SK-N-SH (cell line): ENCODE data around the gene DPP4. TPM values are rescaled to one million over a fixed set of nuclear protein-coding genes. Genes with fewer than 3 reads are reported as not detected.

Experiments used
- CTCF ChIA-PET: fragments of 300-600, 350-600 bp; formaldehyde crosslinking; extraction: SDS; loops from one replicate; lab custom pipeline; 2021; lab: Yijun Ruan, JAX
- POLR2A ChIA-PET: fragments of 350-600 bp; sonication (Branson Sonifier 250); formaldehyde crosslinking; extraction: SDS; loops from one replicate; lab custom pipeline; 2020; ENCODE audit warnings: antibody characterized with exemption, inconsistent platforms; lab: Yijun Ruan, JAX
- DNase-seq: peaks from one replicate; pipeline ENCODE4 v3.0.0; 2012
- H2AFZ ChIP-seq: fragments of 200-600 bp; sonication (generic); 2 replicates; pipeline ENCODE4 v1.8.1; 2016; ENCODE audit warnings: antibody characterized with exemption, mild to moderate bottlenecking, low read depth
- H3F3A ChIP-seq: fragments of 200-600 bp; sonication (generic); replicated peaks from 2 replicates; pipeline ENCODE3; 2016; ENCODE audit warnings: antibody characterized with exemption, mild to moderate bottlenecking; ENCODE audit not compliant: insufficient read depth
- H3K27ac ChIP-seq, 2 experiments: fragments of 200-500 bp in 1 of 2; fragments of 200-600 bp in 1 of 2; sonication (Bioruptor generic) in 1 of 2; sonication (generic), shearing (Covaris generic) in 1 of 2; 2 replicates each; pipeline versions ENCODE4 v1.5.1 to v1.6.1; 2014 to 2016; ENCODE audit warnings: low read depth in 2 of 2, inconsistent platforms in 1 of 2, low read length in 1 of 2, mild to moderate bottlenecking in 1 of 2, mixed read lengths in 1 of 2
- H3K27me3 ChIP-seq: fragments of 200-600 bp; sonication (generic), shearing (Covaris generic); 2 replicates; pipeline ENCODE4 v1.6.1; 2016; ENCODE audit warnings: mixed run types; ENCODE audit not compliant: insufficient read depth
- H3K36me3 ChIP-seq, 2 experiments: fragments of 200-500 bp in 1 of 2; fragments of 200-600 bp in 1 of 2; sonication (Bioruptor generic) in 1 of 2; sonication (generic) in 1 of 2; replicated peaks in 1 of 2; 2 replicates each; pipeline versions ENCODE3 to v1.5.1; 2014 to 2016; ENCODE audit warnings: low read length in 1 of 2, mild to moderate bottlenecking in 1 of 2; ENCODE audit not compliant: insufficient read depth in 2 of 2, control insufficient read depth in 1 of 2
- H3K4me1 ChIP-seq, 2 experiments: fragments of 200-500 bp in 1 of 2; fragments of 200-600 bp in 1 of 2; sonication (Bioruptor generic) in 1 of 2; sonication (generic), shearing (Covaris generic) in 1 of 2; 2 replicates each; pipeline versions ENCODE4 v1.5.1 to v1.6.1; 2014 to 2016; ENCODE audit warnings: low read depth in 1 of 2, low read length in 1 of 2, mixed run types in 1 of 2; ENCODE audit not compliant: insufficient read depth in 2 of 2, control insufficient read depth in 1 of 2
- H3K4me2 ChIP-seq: fragments of 200-600 bp; sonication (generic), shearing (Covaris generic); 2 replicates; pipeline ENCODE4 v1.6.1; 2017; ENCODE audit warnings: mixed run types
- H3K4me3 ChIP-seq, 2 experiments: fragments of 200-500 bp in 1 of 2; fragments of 200-600 bp in 1 of 2; sonication (Bioruptor generic) in 1 of 2; sonication (generic), shearing (Covaris generic) in 1 of 2; 2 replicates each; pipeline versions ENCODE4 v1.5.1 to v1.8.1; 2014 to 2016; ENCODE audit warnings: low read depth in 2 of 2, inconsistent platforms in 1 of 2, low read length in 1 of 2, mild to moderate bottlenecking in 1 of 2, mixed read lengths in 1 of 2, moderate library complexity in 1 of 2
- H3K79me2 ChIP-seq: fragments of 200-600 bp; sonication (generic); 2 replicates; pipeline ENCODE4 v1.8.1; 2017; ENCODE audit warnings: mild to moderate bottlenecking; ENCODE audit not compliant: insufficient read depth
- H3K9ac ChIP-seq: fragments of 200-600 bp; sonication (generic); 2 replicates; pipeline ENCODE4 v1.6.1; 2017; ENCODE audit warnings: mixed run types
- H3K9me2 ChIP-seq: fragments of 200-600 bp; sonication (generic); 2 replicates; pipeline ENCODE4 v1.6.1; 2017; ENCODE audit warnings: mixed run types
- H3K9me3 ChIP-seq: fragments of 200-600 bp; sonication (generic); 2 replicates; pipeline ENCODE4 v1.6.1; 2017; ENCODE audit warnings: mixed run types, mild to moderate bottlenecking, moderate library complexity
- H4K20me1 ChIP-seq: fragments of 200-600 bp; sonication (generic); 2 replicates; pipeline ENCODE4 v1.6.1; 2017; ENCODE audit warnings: mild to moderate bottlenecking, mixed run types; ENCODE audit not compliant: insufficient read depth
- ELF1 ChIP-seq: IDR thresholded peaks from 2 replicates; pipeline ENCODE4 v1.4.0; 2012
- FOXM1 ChIP-seq: IDR thresholded peaks from 2 replicates; pipeline ENCODE4 v1.4.0; 2012; ENCODE audit warnings: low read depth, mild to moderate bottlenecking
- MEF2A ChIP-seq: IDR thresholded peaks from 2 replicates; pipeline ENCODE4 v1.4.0; 2012; ENCODE audit warnings: low read depth, borderline replicate concordance
- MXI1 ChIP-seq: IDR thresholded peaks from 2 replicates; pipeline ENCODE4 v1.6.1; 2012; ENCODE audit warnings: mild to moderate bottlenecking, low read depth, low read length, improper control_type of control experiment
- NRF1 ChIP-seq: IDR thresholded peaks from 2 replicates; pipeline ENCODE4 v1.6.1; 2012; ENCODE audit warnings: low read depth, mild to moderate bottlenecking, low read length
- POLR2AphosphoS5 ChIP-seq: IDR thresholded peaks from 2 replicates; pipeline ENCODE4 v1.6.1; 2012; ENCODE audit warnings: low read depth, low read length
- RAD21 ChIP-seq: IDR thresholded peaks from 2 replicates; pipeline ENCODE4 v1.6.1; 2012; ENCODE audit warnings: mild to moderate bottlenecking, low read length
- RCOR1 ChIP-seq: fragments of 150-350 bp; IDR thresholded peaks from 2 replicates; pipeline ENCODE4 v1.6.1; 2017; ENCODE audit warnings: antibody characterized with exemption, low read length
- RXRA ChIP-seq: IDR thresholded peaks from 2 replicates; pipeline ENCODE4 v1.4.0; 2012; ENCODE audit warnings: low read depth, mild to moderate bottlenecking, borderline replicate concordance
- WGBS: methylation state at CpG from one replicate; pipeline ENCODE4 v1.1.6; 2017; ENCODE audit warnings: low lambda C conversion rate; 5-methylcytosine and 5-hydroxymethylcytosine counted together
- polyA plus RNA-seq, 3 experiments: library from polyadenylated mRNA; depleted of rRNA; stranded (reverse); fragments of >200 nt; gene quantifications; 2 replicates each; pipeline ENCODE4 v1.2.3, GENCODE V29; 2012
- TF ChIP-seq, protein P1 (sequence below): IDR thresholded peaks from 2 replicates; pipeline ENCODE4 v1.4.0; 2012; ENCODE audit warnings: low read depth, borderline replicate concordance
- TF ChIP-seq, protein P2 (sequence below): IDR thresholded peaks from 2 replicates; pipeline ENCODE4 v1.6.1; 2012; ENCODE audit warnings: mild to moderate bottlenecking, low read depth, low read length, moderate library complexity
- TF ChIP-seq, protein P3 (sequence below): fragments of 200-600 bp; sonication (generic); IDR thresholded peaks from 2 replicates; pipeline ENCODE4 v1.6.1; 2017; ENCODE audit warnings: antibody characterized with exemption, mild to moderate bottlenecking, moderate library complexity
- TF ChIP-seq, protein P4 (sequence below): IDR thresholded peaks from 2 replicates; pipeline ENCODE4; 2012
- TF ChIP-seq, protein P5 (sequence below): fragments of 150-350 bp; IDR thresholded peaks from 2 replicates; pipeline ENCODE4 v1.6.1; 2016; ENCODE audit warnings: mild to moderate bottlenecking, low read depth, low read length

DPP4 gene
- polyA plus RNA-seq, 1 of the 3 experiments (the other 2 are of a cell fraction): 5.0 TPM

DNA sequence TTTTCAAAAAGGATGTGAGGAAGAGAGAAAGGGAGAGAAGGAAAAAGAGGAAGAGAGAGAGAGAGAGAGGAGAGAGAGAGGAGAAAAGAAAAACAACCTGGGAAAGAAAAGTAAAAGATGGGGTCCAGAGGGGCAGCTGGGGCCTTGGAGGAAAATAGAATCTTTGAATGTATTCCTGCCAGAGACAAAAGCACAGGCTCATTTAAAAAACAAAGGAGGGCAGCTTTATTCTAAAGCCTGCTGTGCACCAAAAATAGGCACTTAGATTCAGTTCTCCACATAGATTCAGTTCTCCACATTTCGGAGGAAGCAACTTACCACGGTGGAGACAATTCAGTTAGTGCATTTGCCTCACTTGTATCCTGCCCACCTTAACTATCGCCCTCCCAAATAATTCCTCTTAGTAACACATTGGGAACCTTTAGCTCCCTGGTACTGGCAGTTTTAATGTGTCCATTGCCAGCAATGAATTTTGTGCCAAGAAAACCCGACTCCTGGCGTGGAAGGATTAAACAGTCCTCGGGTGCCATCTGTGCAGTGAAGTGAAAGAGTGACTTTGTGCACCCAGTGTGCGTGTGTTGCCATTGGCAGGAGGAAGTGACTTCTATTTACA, 71.3 kb downstream of the DPP4 start:
- Histone ChIP-seq H3K4me1 (no peaks in the 10 kb centered on the region), H3K36me3 (no peaks in the 10 kb centered on the region), H3K27ac (no peak overlapping the region), H4K20me1 (no peaks in the 10 kb centered on the region), H3K4me2 (no peak overlapping the region), H2AFZ (no peak overlapping the region), H3F3A (no peaks in the 10 kb centered on the region), H3K27me3 (no peaks in the 10 kb centered on the region), H3K4me3 (no peak overlapping the region), H3K79me2 (no peaks in the 10 kb centered on the region), H3K9me2 (no peaks in the 10 kb centered on the region), H3K9ac (no peak overlapping the region), H3K9me3 (no peaks in the 10 kb centered on the region)
- ChIA-PET POLR2A (no interaction called here), CTCF (no interaction called here)
- WGBS: 60% methylated on average over 7 of the region's 7 CpGs
- TF ChIP-seq, protein P1, sequence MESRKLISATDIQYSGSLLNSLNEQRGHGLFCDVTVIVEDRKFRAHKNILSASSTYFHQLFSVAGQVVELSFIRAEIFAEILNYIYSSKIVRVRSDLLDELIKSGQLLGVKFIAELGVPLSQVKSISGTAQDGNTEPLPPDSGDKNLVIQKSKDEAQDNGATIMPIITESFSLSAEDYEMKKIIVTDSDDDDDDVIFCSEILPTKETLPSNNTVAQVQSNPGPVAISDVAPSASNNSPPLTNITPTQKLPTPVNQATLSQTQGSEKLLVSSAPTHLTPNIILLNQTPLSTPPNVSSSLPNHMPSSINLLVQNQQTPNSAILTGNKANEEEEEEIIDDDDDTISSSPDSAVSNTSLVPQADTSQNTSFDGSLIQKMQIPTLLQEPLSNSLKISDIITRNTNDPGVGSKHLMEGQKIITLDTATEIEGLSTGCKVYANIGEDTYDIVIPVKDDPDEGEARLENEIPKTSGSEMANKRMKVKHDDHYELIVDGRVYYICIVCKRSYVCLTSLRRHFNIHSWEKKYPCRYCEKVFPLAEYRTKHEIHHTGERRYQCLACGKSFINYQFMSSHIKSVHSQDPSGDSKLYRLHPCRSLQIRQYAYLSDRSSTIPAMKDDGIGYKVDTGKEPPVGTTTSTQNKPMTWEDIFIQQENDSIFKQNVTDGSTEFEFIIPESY: no peak
- TF ChIP-seq NRF1: no peak
- TF ChIP-seq, protein P2, sequence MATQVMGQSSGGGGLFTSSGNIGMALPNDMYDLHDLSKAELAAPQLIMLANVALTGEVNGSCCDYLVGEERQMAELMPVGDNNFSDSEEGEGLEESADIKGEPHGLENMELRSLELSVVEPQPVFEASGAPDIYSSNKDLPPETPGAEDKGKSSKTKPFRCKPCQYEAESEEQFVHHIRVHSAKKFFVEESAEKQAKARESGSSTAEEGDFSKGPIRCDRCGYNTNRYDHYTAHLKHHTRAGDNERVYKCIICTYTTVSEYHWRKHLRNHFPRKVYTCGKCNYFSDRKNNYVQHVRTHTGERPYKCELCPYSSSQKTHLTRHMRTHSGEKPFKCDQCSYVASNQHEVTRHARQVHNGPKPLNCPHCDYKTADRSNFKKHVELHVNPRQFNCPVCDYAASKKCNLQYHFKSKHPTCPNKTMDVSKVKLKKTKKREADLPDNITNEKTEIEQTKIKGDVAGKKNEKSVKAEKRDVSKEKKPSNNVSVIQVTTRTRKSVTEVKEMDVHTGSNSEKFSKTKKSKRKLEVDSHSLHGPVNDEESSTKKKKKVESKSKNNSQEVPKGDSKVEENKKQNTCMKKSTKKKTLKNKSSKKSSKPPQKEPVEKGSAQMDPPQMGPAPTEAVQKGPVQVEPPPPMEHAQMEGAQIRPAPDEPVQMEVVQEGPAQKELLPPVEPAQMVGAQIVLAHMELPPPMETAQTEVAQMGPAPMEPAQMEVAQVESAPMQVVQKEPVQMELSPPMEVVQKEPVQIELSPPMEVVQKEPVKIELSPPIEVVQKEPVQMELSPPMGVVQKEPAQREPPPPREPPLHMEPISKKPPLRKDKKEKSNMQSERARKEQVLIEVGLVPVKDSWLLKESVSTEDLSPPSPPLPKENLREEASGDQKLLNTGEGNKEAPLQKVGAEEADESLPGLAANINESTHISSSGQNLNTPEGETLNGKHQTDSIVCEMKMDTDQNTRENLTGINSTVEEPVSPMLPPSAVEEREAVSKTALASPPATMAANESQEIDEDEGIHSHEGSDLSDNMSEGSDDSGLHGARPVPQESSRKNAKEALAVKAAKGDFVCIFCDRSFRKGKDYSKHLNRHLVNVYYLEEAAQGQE: no peak
- no peak for TF ChIP-seq MEF2A
- TF ChIP-seq RXRA: no peak
- TF ChIP-seq, protein P3, sequence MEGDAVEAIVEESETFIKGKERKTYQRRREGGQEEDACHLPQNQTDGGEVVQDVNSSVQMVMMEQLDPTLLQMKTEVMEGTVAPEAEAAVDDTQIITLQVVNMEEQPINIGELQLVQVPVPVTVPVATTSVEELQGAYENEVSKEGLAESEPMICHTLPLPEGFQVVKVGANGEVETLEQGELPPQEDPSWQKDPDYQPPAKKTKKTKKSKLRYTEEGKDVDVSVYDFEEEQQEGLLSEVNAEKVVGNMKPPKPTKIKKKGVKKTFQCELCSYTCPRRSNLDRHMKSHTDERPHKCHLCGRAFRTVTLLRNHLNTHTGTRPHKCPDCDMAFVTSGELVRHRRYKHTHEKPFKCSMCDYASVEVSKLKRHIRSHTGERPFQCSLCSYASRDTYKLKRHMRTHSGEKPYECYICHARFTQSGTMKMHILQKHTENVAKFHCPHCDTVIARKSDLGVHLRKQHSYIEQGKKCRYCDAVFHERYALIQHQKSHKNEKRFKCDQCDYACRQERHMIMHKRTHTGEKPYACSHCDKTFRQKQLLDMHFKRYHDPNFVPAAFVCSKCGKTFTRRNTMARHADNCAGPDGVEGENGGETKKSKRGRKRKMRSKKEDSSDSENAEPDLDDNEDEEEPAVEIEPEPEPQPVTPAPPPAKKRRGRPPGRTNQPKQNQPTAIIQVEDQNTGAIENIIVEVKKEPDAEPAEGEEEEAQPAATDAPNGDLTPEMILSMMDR: no peak
- no peak for TF ChIP-seq ELF1
- TF ChIP-seq, protein P4, sequence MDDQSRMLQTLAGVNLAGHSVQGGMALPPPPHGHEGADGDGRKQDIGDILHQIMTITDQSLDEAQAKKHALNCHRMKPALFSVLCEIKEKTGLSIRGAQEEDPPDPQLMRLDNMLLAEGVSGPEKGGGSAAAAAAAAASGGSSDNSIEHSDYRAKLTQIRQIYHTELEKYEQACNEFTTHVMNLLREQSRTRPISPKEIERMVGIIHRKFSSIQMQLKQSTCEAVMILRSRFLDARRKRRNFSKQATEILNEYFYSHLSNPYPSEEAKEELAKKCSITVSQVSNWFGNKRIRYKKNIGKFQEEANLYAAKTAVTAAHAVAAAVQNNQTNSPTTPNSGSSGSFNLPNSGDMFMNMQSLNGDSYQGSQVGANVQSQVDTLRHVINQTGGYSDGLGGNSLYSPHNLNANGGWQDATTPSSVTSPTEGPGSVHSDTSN: no peak
- TF ChIP-seq POLR2AphosphoS5: no peak
- TF ChIP-seq RCOR1: no peak
- TF ChIP-seq, protein P5, sequence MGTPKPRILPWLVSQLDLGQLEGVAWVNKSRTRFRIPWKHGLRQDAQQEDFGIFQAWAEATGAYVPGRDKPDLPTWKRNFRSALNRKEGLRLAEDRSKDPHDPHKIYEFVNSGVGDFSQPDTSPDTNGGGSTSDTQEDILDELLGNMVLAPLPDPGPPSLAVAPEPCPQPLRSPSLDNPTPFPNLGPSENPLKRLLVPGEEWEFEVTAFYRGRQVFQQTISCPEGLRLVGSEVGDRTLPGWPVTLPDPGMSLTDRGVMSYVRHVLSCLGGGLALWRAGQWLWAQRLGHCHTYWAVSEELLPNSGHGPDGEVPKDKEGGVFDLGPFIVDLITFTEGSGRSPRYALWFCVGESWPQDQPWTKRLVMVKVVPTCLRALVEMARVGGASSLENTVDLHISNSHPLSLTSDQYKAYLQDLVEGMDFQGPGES: no peak
- TF ChIP-seq MXI1: no peak
- no peak for TF ChIP-seq RAD21
- TF ChIP-seq FOXM1: no peak
- DNase-seq: no peak
